Suprapubic skin (tissue), 4 donors: Measurements from ENCODE around the gene LTBR. TPM values are rescaled to one million over a fixed set of nuclear protein-coding genes. Genes with fewer than 3 reads are reported as not detected.

Experiments used
- DNase-seq, 2 donors: peaks; one replicate each; pipeline ENCODE4 v3.0.0-alpha.2; 2019; ENCODE audit warnings: low spot score in 2 of 2
- H3K27ac ChIP-seq: fragments of 200-600 bp; sonication (generic); one replicate; pipeline ENCODE4 v1.5.1; 2019
- H3K27me3 ChIP-seq: fragments of 200-600 bp; sonication (generic); one replicate; pipeline ENCODE4 v1.5.1; 2019
- H3K36me3 ChIP-seq: fragments of 200-600 bp; sonication (generic); one replicate; pipeline ENCODE4 v1.5.1; 2019
- H3K4me1 ChIP-seq: fragments of 200-600 bp; sonication (generic); one replicate; pipeline ENCODE4 v1.5.1; 2019
- H3K4me3 ChIP-seq: fragments of 200-600 bp; sonication (generic); one replicate; pipeline ENCODE4 v1.5.1; 2019; ENCODE audit warnings: mild to moderate bottlenecking
- H3K9me3 ChIP-seq: fragments of 200-600 bp; sonication (generic); one replicate; pipeline ENCODE4 v1.5.1; 2019
- EP300 ChIP-seq: sonication (generic); formaldehyde crosslinking; IDR thresholded peaks from one replicate; pipeline ENCODE4 v1.6.1; 2017; ENCODE audit warnings: antibody characterized with exemption
- POLR2A ChIP-seq, 2 donors: fragments of 450-650 bp; IDR thresholded peaks; one replicate each; pipeline ENCODE4 v1.6.1; 2017; ENCODE audit warnings: antibody characterized with exemption in 2 of 2, mild to moderate bottlenecking in 2 of 2, moderate library complexity in 2 of 2
- POLR2AphosphoS5 ChIP-seq, 3 donors: sonication (generic); formaldehyde crosslinking; IDR thresholded peaks; one replicate each; pipeline ENCODE4 v1.6.1; 2017; ENCODE audit warnings: antibody characterized with exemption in 3 of 3
- WGBS: methylation state at CpG from one replicate; pipeline ENCODE4 v1.1.5; 2018; 5-methylcytosine and 5-hydroxymethylcytosine counted together
- total RNA-seq, 4 donors: library from RNA; depleted of rRNA; stranded (reverse); fragments of >200 nt; gene quantifications; one replicate each; pipeline ENCODE4 v1.1.0, GENCODE V29; 2016
- TF ChIP-seq, protein P1 (sequence below), 2 donors: fragments of 200-600 bp in 1 of 2; fragments of 450-650 bp in 1 of 2; sonication (generic) in 1 of 2; IDR thresholded peaks; one replicate each; pipeline ENCODE4 v1.5.1; 2016 to 2019; ENCODE audit warnings: antibody characterized with exemption in 2 of 2, mild to moderate bottlenecking in 1 of 2, moderate library complexity in 1 of 2

LTBR gene
- total RNA-seq, 4 donors from 2014 or later = 157 to 297 (median 204) TPM

DNA sequence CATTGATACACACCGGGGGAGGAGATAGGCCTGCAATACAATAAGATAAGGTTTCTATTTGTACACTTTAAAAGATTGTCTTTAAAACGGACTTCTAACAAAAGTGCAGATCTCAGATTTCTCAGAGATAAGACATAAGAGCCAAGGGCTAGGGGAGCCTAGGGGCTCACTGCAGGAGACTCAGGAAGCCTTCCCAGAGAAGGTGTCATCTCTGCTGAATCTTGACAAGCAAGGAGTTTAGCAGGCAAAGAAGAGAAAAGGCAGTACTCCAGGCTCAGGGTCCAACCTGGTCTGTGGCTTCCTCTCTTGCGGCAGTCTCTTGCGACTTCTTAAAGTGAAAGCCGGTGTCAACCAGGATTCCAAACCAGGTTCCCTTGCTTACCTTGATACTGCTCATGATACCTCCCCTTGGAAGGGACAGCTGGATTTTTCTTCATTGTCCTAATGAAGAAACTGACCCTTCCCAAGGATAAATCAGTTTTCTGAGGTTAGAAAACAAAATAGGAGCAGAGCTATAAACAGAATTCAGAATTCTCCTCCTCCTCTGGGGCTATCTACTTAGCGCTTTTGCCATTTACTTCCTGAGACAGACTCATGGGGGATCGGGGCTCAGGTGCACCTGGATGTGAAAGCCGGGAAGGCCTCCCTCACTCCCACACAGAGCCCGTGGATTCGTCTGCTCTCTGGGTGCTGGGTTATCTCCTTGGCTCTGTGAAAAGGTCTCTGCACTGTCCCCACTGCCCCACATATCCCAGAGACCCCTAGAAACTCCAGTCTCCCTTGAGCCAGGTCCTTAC, 6.9 kb upstream of the LTBR start:
- Histone ChIP-seq H3K9me3 (no peaks in the 10 kb centered on the region), H3K36me3 (no peaks in the 10 kb centered on the region), H3K4me3 (no peak overlapping the region), H3K27me3 (no peaks in the 10 kb centered on the region), H3K4me1 (peaks cover 80% of the 10 kb centered on the region), H3K27ac (peak overlapping the region; percentile 82)
- no peak for TF ChIP-seq EP300
- TF ChIP-seq POLR2A (IDR thresholded peaks at IDR 0.05) = no peak
- TF ChIP-seq, protein P1, sequence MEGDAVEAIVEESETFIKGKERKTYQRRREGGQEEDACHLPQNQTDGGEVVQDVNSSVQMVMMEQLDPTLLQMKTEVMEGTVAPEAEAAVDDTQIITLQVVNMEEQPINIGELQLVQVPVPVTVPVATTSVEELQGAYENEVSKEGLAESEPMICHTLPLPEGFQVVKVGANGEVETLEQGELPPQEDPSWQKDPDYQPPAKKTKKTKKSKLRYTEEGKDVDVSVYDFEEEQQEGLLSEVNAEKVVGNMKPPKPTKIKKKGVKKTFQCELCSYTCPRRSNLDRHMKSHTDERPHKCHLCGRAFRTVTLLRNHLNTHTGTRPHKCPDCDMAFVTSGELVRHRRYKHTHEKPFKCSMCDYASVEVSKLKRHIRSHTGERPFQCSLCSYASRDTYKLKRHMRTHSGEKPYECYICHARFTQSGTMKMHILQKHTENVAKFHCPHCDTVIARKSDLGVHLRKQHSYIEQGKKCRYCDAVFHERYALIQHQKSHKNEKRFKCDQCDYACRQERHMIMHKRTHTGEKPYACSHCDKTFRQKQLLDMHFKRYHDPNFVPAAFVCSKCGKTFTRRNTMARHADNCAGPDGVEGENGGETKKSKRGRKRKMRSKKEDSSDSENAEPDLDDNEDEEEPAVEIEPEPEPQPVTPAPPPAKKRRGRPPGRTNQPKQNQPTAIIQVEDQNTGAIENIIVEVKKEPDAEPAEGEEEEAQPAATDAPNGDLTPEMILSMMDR (IDR thresholded peaks at IDR 0.05) = no peak
- no peak for TF ChIP-seq POLR2AphosphoS5 (IDR thresholded peaks at IDR 0.05)
- DNase-seq = no peak
- WGBS = 61% methylated on average over 8 of the region's 10 CpGs

DNA sequence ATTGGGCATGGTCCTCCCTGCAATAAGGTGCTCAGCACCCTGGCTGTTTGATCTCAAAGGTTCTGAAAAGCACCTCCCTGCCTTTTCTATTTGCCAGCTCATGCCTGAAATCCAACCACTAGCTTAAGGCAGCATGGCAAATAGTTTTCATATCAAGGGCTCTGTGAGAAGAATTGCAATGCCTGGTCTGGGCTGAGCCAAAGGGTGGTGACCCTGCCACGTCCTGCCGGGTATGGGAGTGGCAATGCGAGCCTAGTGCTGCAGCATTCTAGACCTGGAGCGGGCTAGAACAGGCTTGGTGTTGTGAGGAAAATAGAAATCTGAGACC, 6.3 kb upstream of the LTBR start:
- WGBS = 26% methylated on average over 4 of the region's 4 CpGs
- no peak for DNase-seq
- peaks cover 77% of the 10 kb centered on the region for H3K4me1 ChIP-seq
- TF ChIP-seq, protein P1 (IDR thresholded peaks at IDR 0.05) = no peak
- TF ChIP-seq POLR2A (IDR thresholded peaks at IDR 0.05) = no peak
- TF ChIP-seq POLR2AphosphoS5 (IDR thresholded peaks at IDR 0.05) = no peak
- TF ChIP-seq EP300 = no peak
- H3K4me3 ChIP-seq = no peak overlapping the region
- H3K27me3 ChIP-seq = no peaks in the 10 kb centered on the region
- H3K27ac ChIP-seq = peak overlapping the region; percentile 82
- H3K9me3 ChIP-seq = no peaks in the 10 kb centered on the region
- H3K36me3 ChIP-seq = no peaks in the 10 kb centered on the region

DNA sequence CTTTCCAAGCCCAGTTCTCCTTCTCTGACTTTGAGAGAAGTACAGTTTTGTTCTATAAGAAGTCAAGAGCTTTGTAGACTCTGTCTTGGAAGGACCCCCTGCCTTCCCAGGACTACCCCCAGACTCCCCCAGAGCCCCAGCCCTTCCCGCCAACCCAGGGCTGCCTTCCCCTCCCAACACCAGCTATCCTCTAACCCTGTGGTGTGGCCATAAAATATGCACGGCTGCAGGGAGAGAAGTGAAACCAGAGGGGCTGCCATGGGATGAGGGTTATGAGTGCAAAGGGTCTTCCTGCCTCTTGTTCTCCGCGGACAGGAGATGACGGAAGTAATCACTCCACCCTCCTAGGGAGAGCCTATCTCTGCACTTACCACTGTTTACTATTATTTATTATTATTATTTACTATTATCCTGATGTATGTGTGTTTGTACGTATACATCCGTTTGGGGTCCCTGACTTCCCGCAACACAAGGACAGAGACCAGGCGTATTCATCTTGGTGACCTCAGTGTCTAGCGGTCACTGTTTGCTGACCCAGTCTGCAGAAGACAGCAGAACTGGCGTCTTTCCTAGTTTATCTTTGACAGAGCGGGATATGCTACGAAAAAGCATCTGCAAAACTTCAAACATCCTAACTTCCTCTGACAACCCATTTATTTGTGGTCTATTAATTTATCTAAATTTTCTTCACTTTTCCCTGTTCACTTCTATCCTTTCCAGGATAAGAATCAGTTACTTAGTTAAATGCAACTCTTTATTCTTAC, 5.1 kb upstream of the LTBR start:
- peak overlapping the region; percentile 42 for H3K27ac ChIP-seq
- no peaks in the 10 kb centered on the region for H3K36me3 ChIP-seq
- H3K4me1 ChIP-seq = peaks cover 76% of the 10 kb centered on the region
- H3K27me3 ChIP-seq = no peaks in the 10 kb centered on the region
- H3K9me3 ChIP-seq = no peaks in the 10 kb centered on the region
- H3K4me3 ChIP-seq = no peak overlapping the region
- DNase-seq = no peak
- WGBS = 84% methylated on average over 13 of the region's 13 CpGs
- TF ChIP-seq POLR2AphosphoS5 (IDR thresholded peaks at IDR 0.05) (no peak), POLR2A (IDR thresholded peaks at IDR 0.05) (no peak)
- TF ChIP-seq, protein P1 (IDR thresholded peaks at IDR 0.05) = no peak

DNA sequence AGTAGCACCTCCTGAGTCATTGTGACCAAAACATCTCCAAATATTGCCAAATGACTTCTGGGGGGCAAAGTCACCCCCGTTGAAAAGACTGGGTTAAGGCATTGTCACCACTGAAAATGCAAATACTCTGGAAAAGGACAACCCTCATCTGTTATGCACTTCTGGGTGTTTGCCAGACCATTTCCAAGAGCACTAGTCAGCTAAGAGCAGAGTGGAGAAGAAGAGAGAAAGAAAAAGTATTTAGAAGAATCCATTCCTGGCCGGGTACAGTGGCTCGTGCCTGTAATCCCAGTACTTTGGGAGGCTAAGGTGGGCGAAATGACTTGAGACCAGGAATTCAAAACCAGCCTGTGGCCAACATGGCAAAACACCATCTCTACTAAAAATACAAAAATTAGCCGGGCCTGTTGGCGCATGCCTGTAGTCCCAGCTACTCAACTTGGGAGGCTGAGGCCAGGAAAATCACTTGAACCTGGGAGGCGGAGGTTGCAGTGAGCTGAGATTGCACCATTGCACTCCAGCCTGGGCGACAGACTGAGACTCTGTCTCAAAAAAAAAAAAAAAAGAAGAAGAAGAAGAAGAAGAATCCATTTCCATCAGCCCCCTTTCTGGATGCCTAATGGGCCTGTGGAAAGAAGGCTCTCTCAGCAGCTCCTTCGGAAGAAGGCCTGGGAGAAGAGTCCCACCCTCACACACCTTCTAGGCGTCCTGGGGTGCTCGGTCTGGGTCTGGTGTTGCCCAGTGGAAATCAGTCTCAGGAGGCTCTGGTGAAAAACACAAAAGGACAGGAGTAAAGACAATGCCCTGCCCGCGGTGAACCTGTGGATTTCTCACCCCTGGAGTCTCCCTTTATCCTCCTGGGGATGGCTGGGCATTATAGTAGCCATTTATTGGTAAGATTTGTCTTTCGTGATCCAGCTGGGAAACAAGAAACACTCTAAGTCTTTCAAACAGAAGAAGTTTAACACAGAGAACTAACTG, 3.5 kb upstream of the LTBR start:
- Histone ChIP-seq H3K9me3 (no peaks in the 10 kb centered on the region), H3K36me3 (no peaks in the 10 kb centered on the region), H3K27ac (peak overlapping the region; percentile 11), H3K4me3 (no peak overlapping the region), H3K4me1 (peaks cover 73% of the 10 kb centered on the region), H3K27me3 (no peaks in the 10 kb centered on the region)
- TF ChIP-seq POLR2AphosphoS5 (IDR thresholded peaks at IDR 0.05) = no peak
- TF ChIP-seq, protein P1 (IDR thresholded peaks at IDR 0.05) = no peak
- TF ChIP-seq POLR2A (IDR thresholded peaks at IDR 0.05) = no peak
- TF ChIP-seq EP300 = no peak
- 78% methylated on average over 14 of the region's 14 CpGs for WGBS
- DNase-seq = peak in 1 of 2 donors; percentile 57
